Prostate gland (tissue), 2 donors: Measurements from ENCODE around the gene CA5A. TPM values are rescaled to one million over a fixed set of nuclear protein-coding genes. Genes with fewer than 3 reads are reported as not detected.
A peak's percentile ranks its signal among the peaks of the same experiment; 100 is the strongest.

ENCODE experiments used
- DNase-seq: peaks from one replicate; pipeline ENCODE4 v3.0.0-alpha.2; 2019; ENCODE audit warnings: low spot score
- H3K27ac ChIP-seq, 2 donors: fragments of 200-600 bp; sonication (generic); 2 replicates each; pipeline ENCODE4 v1.5.1; 2017 to 2019
- H3K27me3 ChIP-seq: fragments of 200-600 bp; sonication (generic); replicated peaks from 2 replicates; pipeline ENCODE4 v1.5.1; 2019; ENCODE audit not compliant: insufficient read depth
- H3K36me3 ChIP-seq, 2 donors: fragments of 200-600 bp; sonication (generic); 1 replicate in 1 of 2; 2 replicates in 1 of 2; pipeline versions ENCODE4 v1.5.1 to v1.8.1; 2017 to 2019
- H3K4me1 ChIP-seq: fragments of 200-600 bp; sonication (generic); replicated peaks from 2 replicates; pipeline ENCODE4 v1.5.1; 2019
- H3K4me3 ChIP-seq, 2 donors: fragments of 200-600 bp; sonication (generic); 2 replicates each; pipeline ENCODE4 v1.5.1; 2017 to 2019
- H3K9me3 ChIP-seq: fragments of 200-600 bp; sonication (generic); 2 replicates; pipeline ENCODE4 v1.5.1; 2017
- CTCF ChIP-seq, 4 experiments: fragments of 200-600 bp in 2 of 4; fragments of 450-650 bp in 2 of 4; sonication (generic) in 2 of 4; IDR thresholded peaks; 1 replicate in 3 of 4; 2 replicates in 1 of 4; pipeline ENCODE4 v1.5.1; 2016 to 2019; ENCODE audit warnings: antibody characterized with exemption in 4 of 4, mild to moderate bottlenecking in 2 of 4, moderate library complexity in 2 of 4
- POLR2A ChIP-seq: fragments of 450-650 bp; IDR thresholded peaks from one replicate; pipeline ENCODE4 v1.6.1; 2016; ENCODE audit warnings: antibody characterized with exemption, mild to moderate bottlenecking
- POLR2AphosphoS5 ChIP-seq: sonication (generic); formaldehyde crosslinking; IDR thresholded peaks from one replicate; pipeline ENCODE4 v1.6.1; 2017; ENCODE audit warnings: antibody characterized with exemption
- WGBS: methylation state at CpG from one replicate; pipeline ENCODE4 v1.1.5; 2018; 5-methylcytosine and 5-hydroxymethylcytosine counted together
- intact Hi-C: fragments of 100-400 bp; cut with DNase I; formaldehyde crosslinking; loops from one replicate; pipeline ENCODE4 v1.14.2; 2022
- total RNA-seq, 2 donors: library from RNA; depleted of rRNA; stranded (reverse); fragments of >200 nt; gene quantifications; one replicate each; pipeline ENCODE4 v1.1.0, GENCODE V29; 2016

CA5A gene
- total RNA-seq, 2 donors from 2014 or later, result not detected

DNA sequence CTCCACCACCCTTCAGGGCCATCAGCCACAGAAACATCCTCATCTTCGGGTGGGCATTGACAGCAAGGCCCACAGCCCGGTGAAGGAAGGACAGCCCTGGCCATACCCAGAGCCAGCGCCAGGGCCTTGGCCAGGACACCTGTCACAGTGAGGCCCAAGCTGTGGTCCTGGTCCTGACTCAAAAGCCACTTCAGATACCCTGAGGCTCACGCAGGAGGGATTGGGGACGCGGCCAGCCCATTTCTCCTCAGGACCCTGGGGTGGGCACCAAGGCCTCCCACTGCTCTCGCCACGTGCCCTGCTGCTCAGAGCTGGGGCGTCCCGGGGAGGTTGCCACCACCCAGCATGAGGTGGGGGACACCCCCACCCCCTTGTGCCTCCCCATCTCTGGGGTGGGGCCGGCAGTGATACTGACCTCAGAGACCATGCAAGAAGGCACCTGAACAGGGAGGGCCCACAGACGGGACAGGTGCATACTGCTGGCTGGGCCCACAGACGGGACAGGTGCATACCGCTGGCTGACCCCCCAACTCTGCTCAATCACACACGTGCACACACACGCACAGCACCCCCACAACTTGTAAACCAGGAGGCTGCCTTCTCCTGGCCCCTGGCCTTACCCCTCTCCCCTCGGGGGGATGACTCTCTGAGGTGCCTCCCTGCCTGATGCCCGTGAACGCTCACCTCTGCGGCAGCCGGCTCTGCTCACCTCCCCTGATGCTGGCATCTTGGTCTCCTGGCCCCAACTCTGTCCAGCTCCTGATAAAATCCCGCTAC lies 81.2 kb downstream of the CA5A start:
- Histone ChIP-seq H3K4me3 (no peak overlapping the region), H3K36me3 (no peaks in the 10 kb centered on the region), H3K9me3 (no peaks in the 10 kb centered on the region), H3K27me3 (no peaks in the 10 kb centered on the region), H3K27ac (peak overlapping the region; percentile 76 to 79), H3K4me1 (peaks cover 14% of the 10 kb centered on the region)
- TF ChIP-seq POLR2A (no peak), CTCF (IDR thresholded peaks at IDR 0.05) (no peak), POLR2AphosphoS5 (no peak)
- DNase-seq, result no peak
- intact Hi-C loops, result loop anchor here (5.0 kb wide), 1 partner anchor 63 kb away; no protein-coding TSS in a partner anchor
- WGBS, result 65% methylated on average over 15 of the region's 22 CpGs

- Histone ChIP-seq H3K9me3 (no peaks in the 10 kb centered on the region), H3K4me3 (peak overlapping the region; percentile 0 to 17), H3K36me3 (no peaks in the 10 kb centered on the region), H3K27me3 (no peaks in the 10 kb centered on the region), H3K4me1 (peaks cover 14% of the 10 kb centered on the region), H3K27ac (peak overlapping the region; percentile 76 to 79)
- no peak for TF ChIP-seq CTCF (IDR thresholded peaks at IDR 0.05)
- no peak for TF ChIP-seq POLR2AphosphoS5
- TF ChIP-seq POLR2A, result no peak
- no peak for DNase-seq
- intact Hi-C loops, result loop anchor here (5.0 kb wide), 1 partner anchor 62 kb away; no protein-coding TSS in a partner anchor
- 34% methylated on average over 19 of the region's 21 CpGs for WGBS
Observed at GRCh38 chr16:87854053-87854906, 82.0 kb downstream of the CA5A start.

- Histone ChIP-seq H3K27me3 (no peaks in the 10 kb centered on the region), H3K36me3 (no peaks in the 10 kb centered on the region), H3K27ac (peak overlapping the region; percentile 76 to 79), H3K4me3 (peak overlapping the region; percentile 0 to 17), H3K9me3 (no peaks in the 10 kb centered on the region), H3K4me1 (peaks cover 14% of the 10 kb centered on the region)
- intact Hi-C loops, result loop anchor here (5.0 kb wide), 1 partner anchor 61 kb away; no protein-coding TSS in a partner anchor
- peak; percentile 96 for DNase-seq
- 5% methylated on average over 16 of the region's 25 CpGs for WGBS
- TF ChIP-seq POLR2AphosphoS5 (peak; percentile 94), POLR2A (peak; percentile 84), CTCF (IDR thresholded peaks at IDR 0.05) (peak in 2 of 4 experiments; percentile 6 to 17)
Observed at GRCh38 chr16:87853411-87854052, 82.8 kb downstream of the CA5A start.

DNA sequence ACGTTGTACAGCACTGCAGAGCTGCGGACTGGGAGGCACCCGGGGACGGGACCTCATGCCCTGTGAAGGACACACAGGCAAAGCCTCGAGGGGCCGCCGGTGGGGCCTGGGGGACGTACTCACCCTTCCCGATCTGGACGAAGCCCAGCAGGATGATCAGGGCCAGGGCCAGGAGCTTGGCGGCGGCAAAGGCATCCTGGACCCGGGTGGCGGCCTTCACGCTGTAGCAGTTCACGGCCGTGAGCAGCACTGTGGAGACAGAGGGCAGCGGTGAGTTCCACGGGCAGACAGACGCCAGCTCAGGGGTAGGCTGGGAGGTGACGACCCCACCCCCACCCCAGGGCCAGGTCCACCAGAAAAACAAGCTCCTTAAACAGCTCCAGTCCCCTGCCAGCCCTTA lies 84.7 kb downstream of the CA5A start:
- intact Hi-C loops, result loop anchor here (5.0 kb wide), 1 partner anchor 59 kb away; no protein-coding TSS in a partner anchor
- DNase-seq, result no peak

More for the DNA sequence above, 84.7 kb downstream of the CA5A start:
- Histone ChIP-seq H3K9me3 (no peaks in the 10 kb centered on the region), H3K27ac (no peak overlapping the region), H3K27me3 (no peaks in the 10 kb centered on the region), H3K36me3 (no peaks in the 10 kb centered on the region), H3K4me3 (no peak overlapping the region), H3K4me1 (peaks cover 14% of the 10 kb centered on the region)
- TF ChIP-seq POLR2A, result no peak
- no peak for TF ChIP-seq CTCF (IDR thresholded peaks at IDR 0.05)
- TF ChIP-seq POLR2AphosphoS5, result no peak
- WGBS, result 83% methylated on average over 21 of the region's 21 CpGs
